Fibroblast of skin of left biceps (primary cell): Measurements from ENCODE around the gene TP73.

Experiments used
- DNase-seq, 2 experiments: peaks; one replicate each; pipeline ENCODE4 v3.0.0-alpha.2; 2013; ENCODE audit warnings: low read depth in 2 of 2

TP73 gene

GRCh38 chr1:3727825-3728776 lies 75.8 kb downstream of the TP73 start:
- no peak for DNase-seq

GRCh38 chr1:3729594-3730542 lies 77.6 kb downstream of the TP73 start:
- DNase-seq: no peak

GRCh38 chr1:3730543-3731247 lies 78.4 kb downstream of the TP73 start:
- no peak for DNase-seq

- no peak for DNase-seq
Observed at GRCh38 chr1:3731583-3732433, 79.5 kb downstream of the TP73 start.

- no peak for DNase-seq
Observed at GRCh38 chr1:3732434-3733093, 80.2 kb downstream of the TP73 start.

GRCh38 chr1:3733094-3733882 lies 81.0 kb downstream of the TP73 start:
- DNase-seq: no peak

- DNase-seq: no peak
Observed at GRCh38 chr1:3733883-3734589, 81.7 kb downstream of the TP73 start.

- DNase-seq: no peak
Observed at GRCh38 chr1:3734602-3735001, 82.3 kb downstream of the TP73 start.

GRCh38 chr1:3735027-3735681 lies 82.8 kb downstream of the TP73 start:
- DNase-seq: no peak

- DNase-seq: no peak
Observed at GRCh38 chr1:3735688-3736087, 83.4 kb downstream of the TP73 start.

- no peak for DNase-seq
Observed at GRCh38 chr1:3736131-3736561, 83.8 kb downstream of the TP73 start.

GRCh38 chr1:3736708-3737107 lies 84.4 kb downstream of the TP73 start:
- no peak for DNase-seq

GRCh38 chr1:3738943-3739342 lies 86.6 kb downstream of the TP73 start:
- no peak for DNase-seq

- DNase-seq: no peak
Observed at GRCh38 chr1:3740042-3740441, 87.7 kb downstream of the TP73 start.

GRCh38 chr1:3740752-3741151 lies 88.4 kb downstream of the TP73 start:
- DNase-seq: no peak

- no peak for DNase-seq
Observed at GRCh38 chr1:3741566-3742438, 89.5 kb downstream of the TP73 start.
